Kidney epithelial cell (primary cell): ENCODE data around the gene PANK4. TPM values are rescaled to one million over a fixed set of nuclear protein-coding genes. Genes with fewer than 3 reads are reported as not detected.

Experiments used
- DNase-seq: peaks from one replicate; pipeline ENCODE4 v3.0.0-alpha.2; 2010; ENCODE audit warnings: low read depth
- H3K27me3 ChIP-seq: 2 replicates; pipeline ENCODE4 v1.6.0; 2011; ENCODE audit warnings: low read length; ENCODE audit not compliant: control insufficient read depth, insufficient read depth
- H3K36me3 ChIP-seq: 2 replicates; pipeline ENCODE4 v1.5.1; 2011; ENCODE audit warnings: low read length; ENCODE audit not compliant: control insufficient read depth, insufficient read depth
- H3K4me3 ChIP-seq: 2 replicates; pipeline ENCODE4 v1.5.1; 2011; ENCODE audit warnings: low read depth, mild to moderate bottlenecking, control low read depth, low read length
- CTCF ChIP-seq: IDR thresholded peaks from 2 replicates; pipeline ENCODE4 v1.5.1; 2011; ENCODE audit warnings: mild to moderate bottlenecking, moderate library complexity, low read length, control low read depth, inconsistent platforms; ENCODE audit not compliant: insufficient read depth, poor library complexity, severe bottlenecking
- total RNA-seq: library from RNA; depleted of rRNA; stranded (reverse); fragments of >200 nt; gene quantifications from 2 replicates; pipeline ENCODE4 v1.2.3, GENCODE V29; 2015

Gene PANK4
- total RNA-seq, 1 donor from 2014 or later, result 28.9 TPM

- no peaks in the 10 kb centered on the region for H3K36me3 ChIP-seq
- no peak for DNase-seq
- H3K4me3 ChIP-seq, result no peak overlapping the region
- peaks cover 37% of the 10 kb centered on the region for H3K27me3 ChIP-seq
- no peak for TF ChIP-seq CTCF
These were observed 26.3 kb downstream of the PANK4 start for GRCh38 chr1:2499986-2500596.

- H3K27me3 ChIP-seq, result peaks cover 29% of the 10 kb centered on the region
- DNase-seq, result no peak
- TF ChIP-seq CTCF, result no peak
- no peak overlapping the region for H3K4me3 ChIP-seq
- H3K36me3 ChIP-seq, result no peaks in the 10 kb centered on the region
These were observed 27.1 kb downstream of the PANK4 start for GRCh38 chr1:2499260-2499659.

GRCh38 chr1:2498648-2499047, 27.7 kb downstream of the PANK4 start:
- H3K27me3 ChIP-seq, result peaks cover 26% of the 10 kb centered on the region
- no peak for TF ChIP-seq CTCF
- DNase-seq, result no peak
- H3K4me3 ChIP-seq, result no peak overlapping the region
- H3K36me3 ChIP-seq, result no peaks in the 10 kb centered on the region

GRCh38 chr1:2497891-2498290, 28.5 kb downstream of the PANK4 start:
- TF ChIP-seq CTCF, result no peak
- no peak overlapping the region for H3K4me3 ChIP-seq
- no peak for DNase-seq
- H3K36me3 ChIP-seq, result no peaks in the 10 kb centered on the region
- H3K27me3 ChIP-seq, result peaks cover 26% of the 10 kb centered on the region

- Histone ChIP-seq H3K27me3 (peaks cover 31% of the 10 kb centered on the region), H3K36me3 (no peaks in the 10 kb centered on the region), H3K4me3 (no peak overlapping the region)
- TF ChIP-seq CTCF, result no peak
- no peak for DNase-seq
These were observed 29.6 kb downstream of the PANK4 start for GRCh38 chr1:2496746-2497145.

- TF ChIP-seq CTCF, result no peak
- H3K4me3 ChIP-seq, result no peak overlapping the region
- no peak for DNase-seq
- no peaks in the 10 kb centered on the region for H3K36me3 ChIP-seq
- peaks cover 28% of the 10 kb centered on the region for H3K27me3 ChIP-seq
These were observed 30.2 kb downstream of the PANK4 start for GRCh38 chr1:2496087-2496622.
